IPS-15b (cell line): ENCODE results near the gene DPY19L3.
A peak's percentile ranks its signal among the peaks of the same experiment; 100 is the strongest.

ENCODE experiments used
- H3K27me3 ChIP-seq: one replicate; pipeline ENCODE4 v1.6.1; 2013; ENCODE audit warnings: low read length; ENCODE audit not compliant: control insufficient read depth, insufficient read depth
- H3K36me3 ChIP-seq: one replicate; pipeline ENCODE4 v1.6.1; 2013; ENCODE audit warnings: low read length; ENCODE audit not compliant: control insufficient read depth, insufficient read depth
- H3K4me1 ChIP-seq: one replicate; pipeline ENCODE4 v1.6.1; 2013; ENCODE audit warnings: mild to moderate bottlenecking, low read length; ENCODE audit not compliant: control insufficient read depth, insufficient read depth
- H3K4me3 ChIP-seq: one replicate; pipeline ENCODE4 v1.5.1; 2013; ENCODE audit warnings: low read depth, low read length
- H3K9ac ChIP-seq: one replicate; pipeline ENCODE4 v1.6.1; 2013; ENCODE audit warnings: low read depth, mild to moderate bottlenecking, low read length
- H3K9me3 ChIP-seq: one replicate; pipeline ENCODE4 v1.6.1; 2013; ENCODE audit warnings: mild to moderate bottlenecking, low read length; ENCODE audit not compliant: control insufficient read depth, insufficient read depth

DPY19L3 gene, protein sequence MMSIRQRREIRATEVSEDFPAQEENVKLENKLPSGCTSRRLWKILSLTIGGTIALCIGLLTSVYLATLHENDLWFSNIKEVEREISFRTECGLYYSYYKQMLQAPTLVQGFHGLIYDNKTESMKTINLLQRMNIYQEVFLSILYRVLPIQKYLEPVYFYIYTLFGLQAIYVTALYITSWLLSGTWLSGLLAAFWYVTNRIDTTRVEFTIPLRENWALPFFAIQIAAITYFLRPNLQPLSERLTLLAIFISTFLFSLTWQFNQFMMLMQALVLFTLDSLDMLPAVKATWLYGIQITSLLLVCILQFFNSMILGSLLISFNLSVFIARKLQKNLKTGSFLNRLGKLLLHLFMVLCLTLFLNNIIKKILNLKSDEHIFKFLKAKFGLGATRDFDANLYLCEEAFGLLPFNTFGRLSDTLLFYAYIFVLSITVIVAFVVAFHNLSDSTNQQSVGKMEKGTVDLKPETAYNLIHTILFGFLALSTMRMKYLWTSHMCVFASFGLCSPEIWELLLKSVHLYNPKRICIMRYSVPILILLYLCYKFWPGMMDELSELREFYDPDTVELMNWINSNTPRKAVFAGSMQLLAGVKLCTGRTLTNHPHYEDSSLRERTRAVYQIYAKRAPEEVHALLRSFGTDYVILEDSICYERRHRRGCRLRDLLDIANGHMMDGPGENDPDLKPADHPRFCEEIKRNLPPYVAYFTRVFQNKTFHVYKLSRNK

DNA sequence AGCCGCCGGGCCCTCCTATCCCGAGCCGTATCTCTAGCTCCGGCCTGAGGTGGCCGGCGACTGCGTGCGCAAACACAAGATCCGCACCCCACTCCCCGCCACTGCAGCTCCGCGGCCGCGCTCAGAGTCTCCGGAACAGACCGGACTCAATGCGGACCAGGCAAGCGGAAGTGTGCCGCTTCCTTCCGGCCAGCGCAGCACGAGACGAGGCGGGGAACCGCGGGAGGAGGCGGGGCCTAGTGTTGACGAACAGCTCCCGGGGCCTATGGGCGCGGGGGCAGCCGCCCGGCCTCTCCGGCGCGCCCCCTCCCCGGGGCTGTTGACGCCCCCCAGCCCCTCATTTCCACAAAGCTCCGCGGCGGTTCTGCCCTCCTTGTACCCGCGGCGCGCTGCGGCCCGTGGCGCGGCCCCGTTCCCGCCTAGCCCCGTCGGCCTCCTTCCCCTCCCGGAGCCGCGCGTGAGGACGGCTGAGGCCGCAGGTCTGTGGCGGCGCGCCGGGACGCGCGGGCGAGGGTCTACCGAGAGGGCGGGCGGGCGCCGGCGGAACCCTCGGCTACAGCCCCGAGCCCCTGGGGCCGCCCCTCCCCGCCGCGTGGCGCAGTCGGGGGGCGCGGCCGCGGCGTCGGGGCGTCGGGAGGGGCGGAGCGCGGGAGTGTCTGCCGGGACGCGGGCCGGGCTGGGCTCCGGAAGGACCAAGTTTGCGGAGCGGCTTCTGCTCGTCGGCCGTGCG, at the start of gene DPY19L3:
Gene DPY19L3, plus strand, starts transcription at position 340 of the 730 bp plus-strand sequence. CDS start 2,484 bp downstream, outside the sequence.
- Histone ChIP-seq H3K9me3 (no peaks in the 10 kb centered on the region), H3K4me1 (peaks cover 3% of the 10 kb centered on the region), H3K4me3 (peak within 1 kb of the TSS; percentile 90), H3K36me3 (peaks cover 6% of the 10 kb centered on the region), H3K9ac (peak within 1 kb of the TSS; percentile 97), H3K27me3 (no peaks in the 10 kb centered on the region)

DNA sequence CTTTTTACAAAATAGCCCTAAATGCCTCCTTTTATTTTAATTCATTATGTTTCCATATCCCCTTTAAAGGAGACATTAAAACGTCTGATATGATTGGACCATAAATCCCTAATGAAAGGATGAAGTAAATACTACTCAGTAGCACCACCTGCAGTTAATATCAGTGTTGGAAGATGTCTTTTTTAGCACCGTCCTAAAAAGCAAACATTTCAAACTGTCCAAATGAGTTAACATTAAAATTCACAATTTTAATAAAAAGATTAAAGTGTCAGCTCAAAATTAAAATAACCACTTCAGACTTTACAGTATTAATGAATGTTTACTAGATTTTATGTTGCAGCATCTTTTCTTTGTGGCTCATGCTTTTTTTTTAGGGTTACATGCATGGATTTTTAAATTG, 47.9 kb upstream of the DPY19L3 start:
- H3K4me1 ChIP-seq: no peaks in the 10 kb centered on the region
- H3K9ac ChIP-seq: no peak overlapping the region
- peaks cover 31% of the 10 kb centered on the region for H3K36me3 ChIP-seq
- no peaks in the 10 kb centered on the region for H3K27me3 ChIP-seq
- no peak overlapping the region for H3K4me3 ChIP-seq
- no peaks in the 10 kb centered on the region for H3K9me3 ChIP-seq

DNA sequence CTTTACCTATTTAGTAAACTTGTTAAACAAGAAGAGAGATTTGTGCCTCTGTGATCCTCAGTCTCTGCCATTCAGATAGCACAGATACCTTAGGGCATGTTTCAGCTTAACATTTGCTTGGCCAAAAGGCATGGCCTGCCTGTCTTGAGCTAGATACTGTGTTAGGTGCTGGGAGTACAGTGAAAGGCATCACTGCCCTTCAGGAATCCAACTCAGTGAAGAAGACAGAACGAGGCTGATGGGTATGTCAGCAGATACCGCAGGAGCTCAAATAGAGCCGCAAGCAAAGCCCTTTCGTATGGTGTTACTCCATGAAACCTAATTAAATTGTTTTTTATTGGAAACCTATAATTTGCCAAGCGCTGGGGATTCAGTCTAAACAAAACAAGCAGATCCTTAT, 47.2 kb upstream of the DPY19L3 start:
- H3K36me3 ChIP-seq: peaks cover 26% of the 10 kb centered on the region
- H3K9ac ChIP-seq: no peak overlapping the region
- no peaks in the 10 kb centered on the region for H3K27me3 ChIP-seq
- no peak overlapping the region for H3K4me3 ChIP-seq
- no peaks in the 10 kb centered on the region for H3K9me3 ChIP-seq
- no peaks in the 10 kb centered on the region for H3K4me1 ChIP-seq

DNA sequence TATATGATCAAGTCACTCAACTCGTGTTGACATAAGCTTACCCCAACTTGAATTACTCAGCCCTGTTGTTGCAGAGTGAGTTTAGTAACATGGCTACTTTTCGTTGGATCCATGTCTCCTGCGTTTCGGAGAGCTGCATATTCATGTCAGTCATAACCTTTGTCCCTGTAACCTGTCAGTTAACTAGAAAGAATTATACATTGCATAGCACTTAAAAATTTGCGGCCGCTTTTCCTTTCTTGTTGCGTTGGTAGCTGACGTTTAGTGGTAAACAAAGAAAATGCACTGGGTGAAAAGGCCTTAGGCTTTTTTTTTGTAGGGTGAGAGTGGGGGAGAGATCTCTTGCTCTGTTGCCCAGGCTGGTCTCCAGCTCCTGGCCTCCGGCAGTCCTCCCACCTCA, 46.0 kb upstream of the DPY19L3 start:
- peaks cover 15% of the 10 kb centered on the region for H3K36me3 ChIP-seq
- H3K4me3 ChIP-seq: no peak overlapping the region
- H3K9me3 ChIP-seq: no peaks in the 10 kb centered on the region
- no peak overlapping the region for H3K9ac ChIP-seq
- H3K4me1 ChIP-seq: no peaks in the 10 kb centered on the region
- H3K27me3 ChIP-seq: no peaks in the 10 kb centered on the region

DNA sequence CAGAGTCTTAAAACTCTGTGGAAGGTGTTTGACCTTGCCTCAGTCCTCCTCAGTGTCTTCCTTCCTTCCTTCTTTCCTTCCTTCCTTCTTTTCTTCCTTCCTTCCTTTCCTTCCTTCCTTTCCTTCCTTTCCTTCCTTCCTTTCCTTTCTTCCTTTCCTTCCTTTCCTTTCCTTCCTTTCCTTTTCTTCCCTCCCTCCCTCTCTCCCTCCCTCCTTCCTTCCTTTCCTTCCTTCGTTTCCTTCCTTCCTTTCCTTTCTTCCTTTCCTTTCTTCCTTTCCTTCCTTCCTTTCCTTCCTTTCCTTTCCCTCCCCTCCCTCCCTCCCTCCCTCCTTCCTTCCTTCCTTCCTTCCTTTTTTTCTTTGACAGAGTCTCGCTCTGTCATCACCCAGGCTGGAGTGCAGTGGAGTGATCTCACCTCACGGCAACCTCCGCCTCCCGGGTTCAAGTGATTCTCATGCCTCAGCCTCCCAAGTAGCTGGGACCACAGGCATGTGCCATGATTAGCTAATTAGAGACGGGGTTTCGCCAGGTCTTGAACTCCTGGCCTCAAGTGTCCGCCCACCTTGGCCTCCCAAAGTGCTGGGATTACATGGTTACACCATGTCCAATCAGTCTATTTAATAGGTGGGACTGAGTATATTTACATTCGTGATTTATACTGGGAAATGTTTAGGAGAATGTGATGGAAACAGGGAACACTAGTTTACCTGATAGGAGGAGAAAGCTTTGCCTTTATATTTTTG, 43.8 kb upstream of the DPY19L3 start:
- Histone ChIP-seq H3K27me3 (no peaks in the 10 kb centered on the region), H3K4me3 (no peak overlapping the region), H3K36me3 (peaks cover 8% of the 10 kb centered on the region)

DNA sequence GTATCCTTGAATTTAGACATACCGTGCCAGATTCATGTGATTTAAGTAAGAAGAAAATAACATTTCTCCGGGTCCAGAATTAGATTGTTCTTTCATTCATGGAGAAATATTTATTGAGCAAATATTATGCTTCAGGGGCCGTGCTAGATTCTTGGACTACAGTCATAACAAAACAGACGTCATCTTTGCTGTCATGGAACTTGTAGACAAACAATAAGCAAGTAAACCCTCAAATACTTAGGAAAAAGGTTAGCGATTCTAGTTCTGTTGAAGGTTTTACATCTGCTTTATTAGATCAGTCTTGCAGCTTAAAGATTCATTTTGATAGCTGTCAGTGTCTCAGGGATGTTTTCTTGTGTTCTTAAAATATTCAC, 43.3 kb upstream of the DPY19L3 start:
- peaks cover 5% of the 10 kb centered on the region for H3K36me3 ChIP-seq
- no peaks in the 10 kb centered on the region for H3K27me3 ChIP-seq
- no peaks in the 10 kb centered on the region for H3K9me3 ChIP-seq
- no peaks in the 10 kb centered on the region for H3K4me1 ChIP-seq
- no peak overlapping the region for H3K4me3 ChIP-seq
- no peak overlapping the region for H3K9ac ChIP-seq

More for the DNA sequence above, 43.8 kb upstream of the DPY19L3 start:
- Histone ChIP-seq H3K9me3 (no peaks in the 10 kb centered on the region), H3K4me1 (no peaks in the 10 kb centered on the region), H3K9ac (no peak overlapping the region)

DNA sequence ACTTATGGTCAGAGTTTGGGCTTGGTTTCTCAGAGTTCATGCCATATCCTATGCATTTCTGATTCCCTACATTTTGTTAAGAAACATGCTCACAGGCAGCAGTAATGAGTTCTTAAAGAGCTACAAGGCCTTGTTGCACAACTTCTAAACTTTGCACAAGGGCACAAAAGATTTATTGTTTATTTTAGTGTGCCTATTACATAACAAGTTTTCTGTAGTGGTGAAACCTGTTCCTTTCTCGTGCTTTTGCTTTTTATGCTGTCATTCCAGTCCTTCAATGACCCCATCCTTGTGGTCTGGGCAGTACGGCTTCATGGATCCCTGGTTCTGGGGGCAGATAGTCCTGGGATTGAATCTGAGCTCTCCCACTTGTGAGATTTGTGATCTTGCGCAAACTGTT, 42.4 kb upstream of the DPY19L3 start:
- H3K36me3 ChIP-seq: peaks cover 4% of the 10 kb centered on the region
- no peaks in the 10 kb centered on the region for H3K27me3 ChIP-seq
- no peak overlapping the region for H3K4me3 ChIP-seq
- H3K4me1 ChIP-seq: no peaks in the 10 kb centered on the region
- H3K9me3 ChIP-seq: no peaks in the 10 kb centered on the region
- no peak overlapping the region for H3K9ac ChIP-seq

DNA sequence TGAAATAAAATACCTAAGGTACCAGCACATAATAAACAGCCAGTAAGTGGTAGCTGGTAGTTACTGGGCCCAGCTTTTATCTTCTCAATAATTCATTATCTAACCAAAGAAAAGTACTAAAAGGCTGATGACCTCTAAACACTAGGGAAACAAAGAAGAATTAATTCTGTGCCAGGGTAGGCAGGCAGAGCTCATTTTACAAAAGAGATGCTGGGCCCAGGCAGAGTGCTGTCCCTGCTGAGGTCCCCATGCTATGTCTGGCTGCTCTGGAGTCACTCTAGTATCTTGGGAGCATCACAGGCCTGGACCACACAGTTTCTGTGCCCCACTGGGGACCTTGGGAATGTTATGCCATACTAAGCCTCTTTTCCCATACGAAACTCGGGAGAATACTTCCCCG, 41.9 kb upstream of the DPY19L3 start:
- Histone ChIP-seq H3K9ac (no peak overlapping the region), H3K27me3 (no peaks in the 10 kb centered on the region), H3K36me3 (no peaks in the 10 kb centered on the region), H3K4me3 (no peak overlapping the region), H3K4me1 (no peaks in the 10 kb centered on the region), H3K9me3 (no peaks in the 10 kb centered on the region)

DNA sequence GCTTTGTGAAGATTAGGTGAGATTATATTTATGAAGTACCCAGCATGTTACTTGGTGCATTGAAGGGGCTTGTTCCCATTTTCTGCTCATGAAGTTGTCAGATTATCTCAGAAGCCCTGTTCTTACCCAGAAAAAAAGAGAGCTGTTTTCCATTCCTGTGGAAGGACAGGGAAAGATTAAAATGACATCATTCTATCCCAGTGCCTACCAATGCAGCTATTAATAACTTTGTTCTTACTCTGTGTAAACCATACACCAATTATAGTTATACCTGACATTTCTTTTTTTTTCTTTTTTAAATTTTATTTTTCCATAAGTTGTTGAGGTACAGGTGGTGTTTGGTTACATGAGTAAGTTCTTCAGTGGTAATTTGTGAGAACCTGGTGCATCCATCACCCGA, 41.5 kb upstream of the DPY19L3 start:
- Histone ChIP-seq H3K27me3 (no peaks in the 10 kb centered on the region), H3K9me3 (no peaks in the 10 kb centered on the region), H3K4me3 (no peak overlapping the region), H3K36me3 (no peaks in the 10 kb centered on the region), H3K4me1 (no peaks in the 10 kb centered on the region), H3K9ac (no peak overlapping the region)

DNA sequence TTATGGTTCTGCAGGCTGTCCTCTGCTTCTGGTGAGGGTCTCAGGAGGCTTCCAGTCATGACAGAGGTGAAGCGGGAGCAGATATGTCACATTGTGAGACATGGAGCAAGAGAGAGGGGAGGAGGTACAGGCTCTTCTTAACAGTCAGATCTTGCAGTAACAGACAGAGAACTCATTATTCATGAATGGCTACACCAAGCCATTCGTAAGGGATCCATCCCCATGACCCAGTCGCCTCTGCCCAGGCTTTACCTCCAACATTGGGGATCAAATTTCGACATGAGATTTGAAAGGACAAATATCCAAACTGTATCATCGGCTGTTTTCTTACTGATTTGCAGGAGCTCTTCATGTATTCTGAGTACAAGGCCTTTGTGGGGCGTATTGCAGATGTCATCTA, 38.5 kb upstream of the DPY19L3 start:
- Histone ChIP-seq H3K4me3 (no peak overlapping the region), H3K9ac (no peak overlapping the region), H3K9me3 (no peaks in the 10 kb centered on the region), H3K4me1 (no peaks in the 10 kb centered on the region), H3K27me3 (no peaks in the 10 kb centered on the region), H3K36me3 (no peaks in the 10 kb centered on the region)

DNA sequence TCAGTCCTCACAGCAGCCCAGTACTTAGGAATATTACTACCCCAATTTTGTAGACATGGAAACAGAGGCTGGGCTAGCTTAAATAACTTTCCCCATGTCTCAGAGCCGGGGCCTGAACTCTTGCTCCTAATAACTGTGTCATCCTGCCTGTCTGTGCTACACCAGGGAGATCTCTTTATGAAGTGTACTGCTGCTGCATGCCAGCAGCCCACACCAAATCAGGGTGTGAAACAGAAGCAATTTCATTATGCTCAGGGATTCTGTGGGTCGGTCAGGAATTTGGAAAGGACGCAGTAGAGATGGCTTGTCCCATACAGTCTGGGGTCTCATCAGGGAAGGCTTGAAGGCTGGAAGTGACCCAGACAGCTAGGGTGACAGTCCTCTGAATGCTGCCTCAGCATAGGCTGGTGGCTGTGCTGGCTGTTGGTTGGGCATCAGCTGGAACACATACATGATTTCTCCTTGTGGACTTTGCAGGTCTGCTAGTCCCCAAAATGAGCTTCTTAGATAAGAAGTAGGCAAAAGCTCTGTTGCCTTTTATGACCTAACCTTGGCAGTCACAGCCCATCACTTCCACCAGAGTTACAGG, 37.5 kb upstream of the DPY19L3 start:
- no peak overlapping the region for H3K4me3 ChIP-seq
- H3K4me1 ChIP-seq: no peaks in the 10 kb centered on the region
- H3K9ac ChIP-seq: no peak overlapping the region
- H3K27me3 ChIP-seq: no peaks in the 10 kb centered on the region
- peaks cover 7% of the 10 kb centered on the region for H3K36me3 ChIP-seq
- no peaks in the 10 kb centered on the region for H3K9me3 ChIP-seq
